ES-I3 (cell line): ENCODE data around the gene LRCH1.

Source experiments
- H3K36me3 ChIP-seq: 2 replicates; pipeline ENCODE4 v1.6.1; 2013; ENCODE audit warnings: mild to moderate bottlenecking, low read length, control low read depth, moderate library complexity; ENCODE audit not compliant: insufficient read depth
- H3K4me1 ChIP-seq: 2 replicates; pipeline ENCODE4 v1.6.1; 2013; ENCODE audit warnings: mild to moderate bottlenecking, control low read depth, low read length; ENCODE audit not compliant: insufficient read depth
- H3K9ac ChIP-seq: 2 replicates; pipeline ENCODE4 v1.6.1; 2013; ENCODE audit warnings: low read depth, mild to moderate bottlenecking, low read length, moderate library complexity
- H3K9me3 ChIP-seq: 2 replicates; pipeline ENCODE4 v1.6.1; 2013; ENCODE audit warnings: mild to moderate bottlenecking, low read length, moderate library complexity; ENCODE audit not compliant: control insufficient read depth, insufficient read depth

LRCH1 gene

DNA sequence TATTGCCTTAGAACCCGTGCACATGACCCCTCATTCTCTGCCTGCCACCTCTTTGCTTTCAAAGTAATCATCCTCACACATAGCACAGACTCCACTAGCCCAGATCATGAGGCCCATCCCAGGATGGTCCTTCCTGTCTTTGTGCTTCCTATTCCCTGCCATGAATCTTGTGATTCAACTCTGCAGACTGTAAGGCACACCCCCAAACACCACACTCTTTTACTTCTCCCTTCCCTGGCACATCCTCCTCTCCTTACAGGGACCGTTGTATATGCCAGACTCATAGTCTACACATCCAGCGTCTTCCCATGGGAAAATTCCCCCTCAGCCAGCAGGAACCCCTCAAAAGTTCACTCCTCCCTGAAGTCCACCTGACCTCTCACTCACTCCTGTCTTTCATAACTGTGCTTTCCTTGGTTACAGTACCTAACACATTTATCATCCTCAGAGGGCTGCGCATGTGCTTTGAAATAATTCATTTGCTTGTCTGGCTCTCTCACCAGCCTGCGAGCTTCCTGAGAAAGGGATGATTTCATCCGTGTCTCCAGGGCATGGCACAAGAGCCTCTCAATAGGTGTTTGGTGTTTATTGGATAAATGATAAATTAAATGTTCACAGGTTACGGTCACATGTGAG is 26.8 kb upstream of the LRCH1 start:
- Histone ChIP-seq H3K36me3 (no peaks in the 10 kb centered on the region), H3K9me3 (peaks cover 6% of the 10 kb centered on the region; the same call in 1 of the 2 replicates), H3K4me1 (no peaks in the 10 kb centered on the region), H3K9ac (no peak overlapping the region)

DNA sequence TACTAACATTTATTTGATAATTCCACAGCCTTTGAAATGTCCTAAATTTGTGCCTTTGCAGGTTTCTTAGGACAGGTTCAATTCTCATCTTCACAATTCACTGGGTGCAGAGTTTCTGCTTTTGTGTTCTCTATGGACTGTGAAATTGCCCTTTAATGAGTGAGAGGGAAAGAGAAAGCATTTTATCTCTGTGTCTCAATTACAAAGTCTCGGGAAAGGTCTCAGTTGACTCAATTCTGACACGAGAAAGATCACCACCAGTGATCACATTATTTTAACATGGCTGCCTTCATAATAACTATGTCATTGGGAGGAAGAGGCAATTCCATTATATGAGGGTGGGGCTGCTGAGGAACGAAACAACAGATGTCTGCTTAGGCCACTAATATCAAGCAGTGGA is 26.2 kb upstream of the LRCH1 start:
- Histone ChIP-seq H3K4me1 (no peaks in the 10 kb centered on the region), H3K9me3 (peaks cover 2% of the 10 kb centered on the region; the same call in 1 of the 2 replicates), H3K36me3 (no peaks in the 10 kb centered on the region), H3K9ac (no peak overlapping the region)

DNA sequence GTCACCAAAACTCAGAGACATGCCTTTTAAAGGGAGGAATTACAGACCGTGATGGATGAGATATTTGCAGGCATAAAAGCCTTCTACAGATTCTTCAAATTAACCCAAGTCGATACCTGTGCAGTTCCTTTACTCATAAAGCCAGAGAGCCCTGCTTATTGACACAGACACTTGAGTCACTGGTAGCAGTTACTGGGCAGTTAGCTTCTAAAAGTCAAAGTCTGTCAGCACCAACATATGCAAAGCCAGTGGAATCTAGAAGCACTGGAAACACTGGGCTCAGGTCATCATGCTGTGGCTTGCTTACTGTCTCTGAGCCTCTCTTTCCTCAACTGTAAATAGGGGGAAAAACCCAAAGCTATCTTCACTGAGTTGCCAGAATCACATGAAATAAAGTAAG is 25.7 kb upstream of the LRCH1 start:
- no peaks in the 10 kb centered on the region for H3K36me3 ChIP-seq
- H3K9ac ChIP-seq = no peak overlapping the region
- no peaks in the 10 kb centered on the region for H3K4me1 ChIP-seq
- H3K9me3 ChIP-seq = no peaks in the 10 kb centered on the region

DNA sequence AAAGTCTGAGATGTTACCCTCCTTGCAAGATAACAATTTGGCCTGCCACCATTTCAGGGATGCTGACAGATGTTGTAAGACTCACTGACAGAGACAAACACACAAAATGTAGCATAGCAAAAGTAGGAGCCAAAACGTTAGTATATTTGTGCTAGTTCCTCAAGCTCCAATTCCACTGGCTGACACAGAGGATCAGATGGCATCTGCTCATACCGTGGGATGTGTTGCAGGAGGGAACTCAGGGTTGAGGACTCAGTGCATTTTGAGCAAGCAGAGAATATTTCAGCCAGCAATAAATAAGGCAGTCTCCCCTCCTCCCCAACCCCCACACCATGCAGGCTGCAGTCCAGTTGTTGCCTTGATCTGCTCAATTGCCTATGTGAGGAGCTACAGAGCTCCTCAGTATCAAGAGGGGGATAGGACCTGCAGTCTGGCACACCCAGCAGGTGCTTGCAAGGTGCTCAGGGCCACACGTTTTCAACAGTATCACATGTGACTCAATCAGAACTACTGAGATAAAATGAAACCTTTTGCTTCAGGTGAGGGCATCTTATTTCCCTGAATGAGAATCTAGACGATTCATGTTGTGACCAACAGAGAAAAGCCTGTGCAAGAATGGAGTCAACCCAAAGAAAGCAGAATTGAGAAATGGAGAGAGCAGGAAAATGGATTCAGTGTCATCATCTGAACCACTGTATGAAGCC is 23.6 kb upstream of the LRCH1 start:
- no peak overlapping the region for H3K9ac ChIP-seq
- H3K9me3 ChIP-seq = no peaks in the 10 kb centered on the region
- no peaks in the 10 kb centered on the region for H3K36me3 ChIP-seq
- no peaks in the 10 kb centered on the region for H3K4me1 ChIP-seq

DNA sequence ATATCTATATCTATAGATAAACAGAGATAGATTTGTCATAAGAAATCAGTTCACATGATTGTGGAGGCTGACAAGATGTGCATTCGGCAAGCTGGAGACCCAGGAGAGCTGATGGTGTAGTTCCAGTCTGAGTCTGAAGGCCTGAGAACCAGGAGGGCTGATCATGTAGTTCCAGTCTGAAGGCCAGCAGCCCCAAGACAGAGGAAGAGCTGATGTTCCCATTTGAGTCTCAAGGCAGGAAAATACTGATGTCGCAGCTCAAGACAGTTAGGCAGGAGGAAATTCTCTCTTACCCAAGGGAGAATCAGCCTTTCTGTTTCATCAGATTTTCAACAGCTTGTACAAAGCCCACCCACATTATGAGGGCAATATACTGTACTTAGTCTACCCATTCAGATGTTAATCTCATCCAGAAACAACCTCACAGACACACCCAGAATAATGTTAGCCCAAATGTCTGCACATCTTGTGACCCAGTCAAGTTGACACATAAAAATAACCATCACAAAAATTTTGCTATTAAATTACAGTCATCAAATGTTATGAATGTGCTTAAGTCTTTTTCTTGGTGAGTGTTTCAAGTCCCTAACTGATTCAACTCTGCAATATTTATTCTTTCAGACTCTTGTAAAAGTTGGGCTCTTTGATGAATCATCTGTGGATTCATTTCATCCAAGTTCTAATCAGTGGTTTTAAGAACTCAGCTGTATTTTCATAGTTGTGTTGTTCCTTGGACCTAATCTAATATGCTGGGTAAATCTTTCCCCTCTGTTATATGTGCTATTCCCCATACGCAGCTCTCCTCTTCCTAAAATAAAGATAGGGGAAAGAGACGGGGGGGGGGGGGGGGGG is 22.7 kb upstream of the LRCH1 start:
- Histone ChIP-seq H3K9me3 (no peaks in the 10 kb centered on the region), H3K4me1 (no peaks in the 10 kb centered on the region), H3K36me3 (no peaks in the 10 kb centered on the region), H3K9ac (no peak overlapping the region)

DNA sequence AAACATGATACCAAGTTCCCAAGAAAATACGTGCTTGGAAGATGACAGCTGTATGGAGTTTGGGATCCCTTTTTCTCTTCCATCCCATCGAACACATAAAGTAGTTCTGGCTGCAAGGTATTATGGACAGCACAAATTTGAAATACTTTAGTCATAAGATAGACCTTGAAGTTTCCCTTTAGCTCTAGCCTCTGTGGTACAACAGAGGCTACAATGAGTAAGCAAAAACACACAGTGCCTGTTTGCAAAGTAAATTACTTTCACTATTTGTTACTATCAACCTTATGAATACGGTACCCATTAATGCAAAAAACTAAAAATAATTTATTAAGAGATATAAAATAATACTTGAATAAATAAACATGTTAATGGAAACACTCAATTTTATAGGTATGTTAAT is 21.0 kb upstream of the LRCH1 start:
- H3K36me3 ChIP-seq = no peaks in the 10 kb centered on the region
- no peaks in the 10 kb centered on the region for H3K9me3 ChIP-seq
- no peaks in the 10 kb centered on the region for H3K4me1 ChIP-seq
- H3K9ac ChIP-seq = no peak overlapping the region

DNA sequence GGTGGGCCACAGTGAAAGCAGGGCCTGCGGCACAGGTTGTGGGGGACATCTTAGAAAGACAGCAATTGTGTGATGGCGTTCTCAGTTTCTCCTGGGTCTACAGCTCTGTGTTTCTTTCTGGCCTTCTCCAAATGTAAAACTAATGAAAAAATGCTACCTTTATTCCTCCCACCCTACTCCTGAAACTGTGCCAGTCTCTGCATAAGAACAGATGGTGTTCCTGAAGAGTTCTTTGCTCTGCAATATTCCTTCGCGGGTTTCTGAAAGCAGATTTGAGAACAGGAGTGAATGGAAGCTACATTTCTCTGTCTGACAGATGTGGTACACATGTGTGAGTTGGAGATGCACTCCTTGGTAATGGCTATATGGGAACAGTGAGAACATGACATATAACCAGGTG is 18.0 kb upstream of the LRCH1 start:
- no peak overlapping the region for H3K9ac ChIP-seq
- H3K9me3 ChIP-seq = no peaks in the 10 kb centered on the region
- H3K36me3 ChIP-seq = no peaks in the 10 kb centered on the region
- H3K4me1 ChIP-seq = no peaks in the 10 kb centered on the region

DNA sequence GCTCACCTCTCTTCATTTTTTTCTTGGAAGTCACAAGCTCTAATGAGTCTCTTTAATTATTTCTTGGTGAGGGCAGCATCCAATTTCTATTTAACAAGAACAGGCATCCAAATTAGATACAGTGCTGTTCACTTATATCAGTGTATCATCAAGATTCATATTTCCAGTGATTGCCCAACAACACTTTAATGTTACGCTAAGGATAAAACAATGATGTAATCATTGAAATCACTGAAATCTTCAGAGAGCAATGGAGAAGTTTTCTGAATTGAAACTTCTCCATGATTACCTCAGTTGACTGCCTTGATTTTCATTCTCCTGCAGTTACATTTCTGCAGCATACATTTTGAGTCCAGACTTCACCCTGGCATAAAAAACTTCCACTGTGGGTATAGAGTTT is 17.1 kb upstream of the LRCH1 start:
- Histone ChIP-seq H3K36me3 (no peaks in the 10 kb centered on the region), H3K9me3 (no peaks in the 10 kb centered on the region), H3K9ac (no peak overlapping the region), H3K4me1 (no peaks in the 10 kb centered on the region)

DNA sequence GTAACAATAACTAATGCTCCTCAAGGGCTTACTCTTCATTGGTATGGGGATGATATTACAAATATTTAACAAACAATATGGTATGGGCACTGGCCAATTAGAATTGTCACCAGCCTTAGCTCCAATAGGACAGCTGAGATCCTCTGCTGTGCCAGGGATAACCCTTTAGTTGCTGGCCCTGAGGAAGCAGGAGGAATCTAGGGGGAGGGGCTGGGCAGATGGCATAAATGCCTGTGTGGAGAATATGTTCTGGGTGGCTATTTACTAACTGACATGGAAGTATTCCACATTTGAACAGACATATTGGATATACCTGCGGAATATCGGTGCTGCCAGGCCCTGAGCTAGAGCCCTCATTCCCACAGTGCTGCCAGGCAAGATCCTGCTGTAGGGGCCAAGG is 16.6 kb upstream of the LRCH1 start:
- Histone ChIP-seq H3K9me3 (no peaks in the 10 kb centered on the region), H3K9ac (no peak overlapping the region), H3K36me3 (no peaks in the 10 kb centered on the region), H3K4me1 (no peaks in the 10 kb centered on the region)

DNA sequence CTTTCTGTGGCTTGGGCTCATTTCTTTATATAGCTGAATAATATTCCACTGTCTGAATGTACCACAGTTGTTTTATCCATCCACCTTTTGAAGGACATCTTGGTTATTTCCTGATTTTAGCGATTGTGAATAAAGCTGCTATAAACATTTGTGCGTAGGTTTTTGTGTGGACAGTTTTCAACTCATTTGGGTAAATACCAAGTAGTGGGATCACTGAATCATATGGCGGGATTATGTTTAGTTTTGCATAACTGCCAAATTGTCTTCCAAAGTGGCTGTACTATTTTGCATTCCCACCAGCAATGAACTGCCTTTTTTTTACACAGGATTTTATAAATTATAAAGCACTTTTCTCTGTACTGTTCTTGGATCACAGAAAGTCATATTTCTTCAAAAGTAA is 13.7 kb upstream of the LRCH1 start:
- Histone ChIP-seq H3K9ac (no peak overlapping the region), H3K36me3 (no peaks in the 10 kb centered on the region), H3K4me1 (no peaks in the 10 kb centered on the region), H3K9me3 (no peaks in the 10 kb centered on the region)

DNA sequence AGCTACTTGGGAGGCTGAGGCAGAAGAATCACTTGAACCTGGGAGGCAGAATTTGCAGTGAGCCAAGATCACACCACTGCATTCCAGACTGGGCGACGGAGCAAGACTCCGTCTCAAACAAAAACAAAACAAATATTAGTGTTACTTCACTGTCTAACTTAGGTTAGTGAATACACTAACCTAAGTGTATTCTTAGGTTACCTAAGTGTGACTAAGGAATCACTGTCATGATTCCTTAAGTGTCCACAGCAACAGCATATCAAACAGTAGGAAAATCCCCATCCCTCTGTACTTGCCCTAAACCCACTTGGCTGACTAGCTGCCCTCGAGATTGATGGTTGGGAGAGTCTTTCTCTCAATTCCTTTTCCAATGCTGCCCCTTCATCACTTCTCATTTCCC is 11.8 kb upstream of the LRCH1 start:
- Histone ChIP-seq H3K9me3 (no peaks in the 10 kb centered on the region), H3K4me1 (no peaks in the 10 kb centered on the region), H3K9ac (no peak overlapping the region), H3K36me3 (no peaks in the 10 kb centered on the region)

DNA sequence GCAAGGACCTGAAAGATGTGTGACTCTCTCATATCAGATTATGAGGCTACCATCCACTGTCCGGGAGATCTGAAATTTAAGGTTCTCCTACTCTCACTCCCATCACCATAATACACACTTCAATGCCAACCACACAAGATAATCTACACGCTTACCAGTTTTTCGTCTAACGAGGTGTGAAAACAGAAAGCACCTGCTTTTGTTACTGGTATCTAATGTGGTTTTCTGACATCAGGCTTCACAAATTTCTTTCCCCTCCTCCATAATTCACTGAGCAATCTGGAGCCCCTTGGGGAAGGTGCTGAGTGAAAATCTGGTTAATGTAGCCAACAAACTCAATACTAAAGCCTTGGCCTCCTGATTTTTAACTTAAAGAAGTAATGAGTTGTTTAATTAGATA is 10.1 kb upstream of the LRCH1 start:
- Histone ChIP-seq H3K36me3 (no peaks in the 10 kb centered on the region), H3K9me3 (no peaks in the 10 kb centered on the region), H3K9ac (no peak overlapping the region), H3K4me1 (no peaks in the 10 kb centered on the region)

DNA sequence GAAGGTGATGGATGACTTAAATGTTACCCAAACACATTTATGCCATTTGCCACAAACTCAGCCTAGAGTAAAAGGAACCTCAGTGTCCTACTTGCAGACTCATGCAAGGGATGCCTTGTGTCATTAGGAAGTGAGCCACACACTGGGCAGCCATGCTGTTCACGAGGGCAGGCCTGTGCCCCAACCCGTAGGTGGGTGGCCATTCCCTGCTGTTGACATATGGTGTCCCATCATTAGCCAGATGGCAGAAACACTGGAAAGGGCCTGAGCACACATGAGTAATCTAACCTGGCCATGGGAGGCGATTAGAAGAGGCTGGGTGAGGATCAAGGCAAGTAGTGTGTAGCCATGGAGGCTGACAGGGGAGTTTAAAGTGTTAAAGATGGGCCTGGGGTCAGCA is 9.7 kb upstream of the LRCH1 start:
- Histone ChIP-seq H3K4me1 (no peaks in the 10 kb centered on the region), H3K9ac (no peak overlapping the region), H3K9me3 (no peaks in the 10 kb centered on the region), H3K36me3 (no peaks in the 10 kb centered on the region)

DNA sequence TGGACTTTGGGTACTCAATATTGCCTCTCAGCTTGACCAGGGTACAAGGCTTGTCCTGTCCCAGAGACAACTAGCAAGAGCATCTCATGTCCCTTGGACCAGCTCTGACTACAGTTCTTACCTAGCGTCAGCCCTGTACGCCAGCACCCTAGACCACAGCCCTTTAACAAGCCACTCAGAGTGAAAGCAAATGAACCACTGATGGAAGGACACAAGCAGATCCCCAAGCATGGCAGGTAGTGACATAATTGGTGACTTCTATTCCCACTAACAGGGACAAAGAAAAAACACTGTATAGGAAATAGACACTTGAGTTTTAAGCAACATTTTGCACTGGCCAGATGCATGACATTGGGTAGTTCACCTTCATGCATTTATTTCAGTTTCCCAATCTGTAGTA is 8.8 kb upstream of the LRCH1 start:
- H3K9ac ChIP-seq = no peak overlapping the region
- no peaks in the 10 kb centered on the region for H3K9me3 ChIP-seq
- H3K36me3 ChIP-seq = no peaks in the 10 kb centered on the region
- H3K4me1 ChIP-seq = no peaks in the 10 kb centered on the region

DNA sequence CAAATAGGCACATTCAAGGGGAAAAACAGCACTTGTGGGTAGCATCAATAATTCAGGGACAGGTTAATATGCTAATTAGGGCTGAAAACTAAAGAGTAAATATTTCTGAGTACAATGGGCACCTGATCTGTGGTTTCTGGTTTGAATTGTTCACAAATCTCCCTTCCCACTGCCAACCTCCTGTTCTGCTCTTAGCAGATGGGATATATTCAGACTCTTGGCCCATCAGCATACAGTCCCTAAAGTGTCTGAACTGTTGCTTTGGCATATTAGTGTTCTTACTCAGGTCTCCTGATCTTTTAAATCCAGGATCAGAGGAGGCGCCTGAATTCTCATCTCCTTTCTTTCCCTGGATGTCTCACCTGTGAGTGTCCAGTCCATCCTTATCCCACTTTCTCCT is 8.2 kb upstream of the LRCH1 start:
- no peaks in the 10 kb centered on the region for H3K9me3 ChIP-seq
- H3K9ac ChIP-seq = no peak overlapping the region
- H3K4me1 ChIP-seq = no peaks in the 10 kb centered on the region

More for the DNA sequence above, 8.2 kb upstream of the LRCH1 start:
- H3K36me3 ChIP-seq = no peaks in the 10 kb centered on the region
